H1 (cell line): ENCODE results near the gene MYLK. TPM values are rescaled to one million over a fixed set of nuclear protein-coding genes. Genes with fewer than 3 reads are reported as not detected.

Source experiments
- CTCF ChIA-PET: fragments of 300-600 bp; sonication (Branson Sonifier 250); formaldehyde crosslinking; loops from one replicate; lab custom pipeline; 2021; ENCODE audit not compliant: partially characterized antibody; lab: Charles Lee
- POLR2A ChIA-PET: fragments of 300-600 bp; sonication (Branson Sonifier 250); formaldehyde crosslinking; loops from one replicate; lab custom pipeline; 2021; ENCODE audit warnings: inconsistent platforms; ENCODE audit not compliant: partially characterized antibody; lab: Charles Lee
- DNase-seq, 2 experiments: peaks; one replicate each; pipeline versions ENCODE4 v3.0.0 to v3.0.0-alpha.2; 2010 to 2022; ENCODE audit warnings: low spot score in 2 of 2, low read depth in 1 of 2, mixed read lengths in 1 of 2
- FAIRE-seq: peaks from 2 replicates; lab custom pipeline; 2011; peaks lifted over from hg19 to GRCh38; lab: Jason Lieb, UNC
- H2AFZ ChIP-seq: 2 replicates; pipeline ENCODE4 v1.8.1; 2012; ENCODE audit warnings: low read length, inconsistent platforms
- H2AK5ac ChIP-seq: 2 replicates; pipeline ENCODE4 v1.6.1; 2013; ENCODE audit warnings: low read depth, low read length
- H2BK120ac ChIP-seq: replicated peaks from 2 replicates; pipeline ENCODE3; 2013; ENCODE audit warnings: low read depth, low read length, inconsistent platforms
- H2BK12ac ChIP-seq: 2 replicates; pipeline ENCODE4 v1.6.1; 2013; ENCODE audit warnings: low read depth, low read length
- H2BK15ac ChIP-seq: 2 replicates; pipeline ENCODE4 v1.6.1; 2013; ENCODE audit warnings: low read length
- H2BK20ac ChIP-seq: 2 replicates; pipeline ENCODE4 v1.6.1; 2013; ENCODE audit warnings: low read length
- H2BK5ac ChIP-seq: 2 replicates; pipeline ENCODE4 v1.6.1; 2013; ENCODE audit warnings: low read depth, low read length
- H3K14ac ChIP-seq: 2 replicates; pipeline ENCODE4 v1.6.1; 2013; ENCODE audit warnings: inconsistent platforms; ENCODE audit not compliant: insufficient read length
- H3K18ac ChIP-seq: 2 replicates; pipeline ENCODE4 v1.6.1; 2013; ENCODE audit warnings: low read length; ENCODE audit errors: extremely low read depth
- H3K23ac ChIP-seq: 2 replicates; pipeline ENCODE4 v1.6.1; 2013; ENCODE audit warnings: inconsistent platforms; ENCODE audit not compliant: insufficient read length
- H3K23me2 ChIP-seq: 2 replicates; pipeline ENCODE4 v1.6.1; 2013; ENCODE audit warnings: low read depth, low read length
- H3K27ac ChIP-seq: 2 replicates; pipeline ENCODE4 v1.6.1; 2011; ENCODE audit warnings: low read depth, low read length, inconsistent platforms
- H3K27me3 ChIP-seq, 4 experiments: replicated peaks in 1 of 4; 1 replicate in 1 of 4; 2 replicates in 3 of 4; pipeline versions ENCODE4 v1.6.1 to v1.8.1; 2011 to 2013; ENCODE audit warnings: low read length in 3 of 4, mild to moderate bottlenecking in 3 of 4, inconsistent platforms in 2 of 4, mixed read lengths in 2 of 4, moderate library complexity in 1 of 4; ENCODE audit not compliant: control insufficient read depth in 3 of 4, insufficient read depth in 3 of 4; ENCODE audit errors: extremely low read depth in 1 of 4
- H3K36me3 ChIP-seq, 4 experiments: 2 replicates each; pipeline versions ENCODE4 v1.6.1 to v1.8.1; 2011 to 2013; ENCODE audit warnings: mild to moderate bottlenecking in 4 of 4, low read length in 3 of 4, moderate library complexity in 2 of 4, control low read depth in 1 of 4, inconsistent platforms in 1 of 4; ENCODE audit not compliant: insufficient read depth in 4 of 4, control insufficient read depth in 2 of 4
- H3K4ac ChIP-seq: replicated peaks from 2 replicates; pipeline ENCODE3; 2013; ENCODE audit warnings: low read length, low read depth, mixed read lengths, inconsistent platforms; ENCODE audit not compliant: insufficient read length
- H3K4me1 ChIP-seq, 4 experiments: replicated peaks in 1 of 4; 1 replicate in 1 of 4; 2 replicates in 3 of 4; pipeline versions ENCODE4 v1.6.1 to v1.8.1; 2011 to 2013; ENCODE audit warnings: low read length in 3 of 4, inconsistent platforms in 2 of 4, mixed read lengths in 1 of 4; ENCODE audit not compliant: insufficient read depth in 4 of 4, control insufficient read depth in 3 of 4
- H3K4me2 ChIP-seq, 2 experiments: 2 replicates each; pipeline versions ENCODE4 v1.6.1 to v1.8.1; 2011 to 2013; ENCODE audit warnings: low read depth in 2 of 2, low read length in 2 of 2, control low read depth in 1 of 2, inconsistent platforms in 1 of 2, mild to moderate bottlenecking in 1 of 2; ENCODE audit not compliant: insufficient read depth in 1 of 2
- H3K4me3 ChIP-seq, 4 experiments: fragments of 200-600, 300-600 bp in 1 of 4; sonication (generic), shearing (Covaris generic), sonication (Bioruptor Twin) in 1 of 4; 2 replicates each; pipeline versions ENCODE4 v1.5.1 to v1.8.1; 2011 to 2016; ENCODE audit warnings: low read length in 4 of 4, low read depth in 3 of 4, control low read depth in 2 of 4, inconsistent platforms in 2 of 4, mild to moderate bottlenecking in 2 of 4, mixed read lengths in 1 of 4, moderate library complexity in 1 of 4; ENCODE audit not compliant: insufficient read depth in 2 of 4; ENCODE audit errors: extremely low read depth in 1 of 4
- H3K56ac ChIP-seq: replicated peaks from 2 replicates; pipeline ENCODE3; 2013; ENCODE audit warnings: low read depth, mild to moderate bottlenecking, mixed read lengths, low read length, inconsistent platforms; ENCODE audit not compliant: insufficient read length
- H3K79me1 ChIP-seq: 2 replicates; pipeline ENCODE4 v1.6.1; 2013; ENCODE audit warnings: low read depth, low read length, control low read depth
- H3K79me2 ChIP-seq, 2 experiments: 2 replicates each; pipeline versions ENCODE4 v1.6.1 to v1.8.1; 2012 to 2013; ENCODE audit warnings: low read length in 2 of 2, mild to moderate bottlenecking in 2 of 2, inconsistent platforms in 1 of 2; ENCODE audit not compliant: insufficient read depth in 2 of 2, control insufficient read depth in 1 of 2
- H3K9ac ChIP-seq, 4 experiments: replicated peaks in 1 of 4; 1 replicate in 1 of 4; 2 replicates in 3 of 4; pipeline versions ENCODE4 v1.6.1 to v1.8.1; 2011 to 2013; ENCODE audit warnings: low read depth in 3 of 4, low read length in 3 of 4, control low read depth in 2 of 4, mild to moderate bottlenecking in 2 of 4, moderate library complexity in 2 of 4, inconsistent platforms in 1 of 4; ENCODE audit errors: extremely low read depth in 1 of 4
- H3K9me3 ChIP-seq, 2 experiments: 2 replicates each; pipeline versions ENCODE4 v1.6.1 to v1.8.1; 2012 to 2013; ENCODE audit warnings: mild to moderate bottlenecking in 2 of 2, moderate library complexity in 2 of 2, control low read depth in 1 of 2, inconsistent platforms in 1 of 2, low read depth in 1 of 2, low read length in 1 of 2, mixed read lengths in 1 of 2; ENCODE audit not compliant: insufficient read depth in 2 of 2
- H4K20me1 ChIP-seq, 2 experiments: replicated peaks in 1 of 2; 2 replicates each; pipeline versions ENCODE3 to v1.8.1; 2011 to 2013; ENCODE audit warnings: inconsistent platforms in 2 of 2, low read length in 2 of 2, mild to moderate bottlenecking in 1 of 2; ENCODE audit not compliant: insufficient read depth in 2 of 2, control insufficient read depth in 1 of 2
- H4K5ac ChIP-seq: 2 replicates; pipeline ENCODE4 v1.6.1; 2013; ENCODE audit warnings: low read length, low read depth, mixed read lengths, inconsistent platforms; ENCODE audit not compliant: insufficient read length
- H4K8ac ChIP-seq: 2 replicates; pipeline ENCODE4 v1.8.0; 2013; ENCODE audit warnings: mild to moderate bottlenecking, moderate library complexity, low read length, inconsistent platforms; ENCODE audit not compliant: insufficient read depth; ENCODE audit errors: extremely low read depth
- H4K91ac ChIP-seq: replicated peaks from 2 replicates; pipeline ENCODE3; 2013; ENCODE audit warnings: low read length, mixed read lengths, inconsistent platforms; ENCODE audit not compliant: insufficient read length
- BACH1 ChIP-seq: IDR thresholded peaks from 2 replicates; pipeline ENCODE4 v1.6.1; 2012; ENCODE audit warnings: low read length, improper control_type of control experiment
- CEBPB ChIP-seq: IDR thresholded peaks from 2 replicates; pipeline ENCODE4 v1.6.1; 2012; ENCODE audit warnings: low read depth, low read length
- GABPA ChIP-seq: IDR thresholded peaks from 2 replicates; pipeline ENCODE4 v1.6.1; 2011; ENCODE audit warnings: mild to moderate bottlenecking, low read length, moderate library complexity, borderline replicate concordance; ENCODE audit not compliant: insufficient read depth
- NANOG ChIP-seq: IDR thresholded peaks from 2 replicates; pipeline ENCODE4 v1.6.1; 2011; ENCODE audit warnings: low read length, low read depth, mild to moderate bottlenecking, inconsistent platforms; ENCODE audit not compliant: insufficient read depth, poor library complexity, severe bottlenecking
- POLR2A ChIP-seq, 2 experiments: IDR thresholded peaks; 1 replicate in 1 of 2; 2 replicates in 1 of 2; pipeline ENCODE4 v1.6.1; 2011; ENCODE audit warnings: low read depth in 2 of 2, low read length in 2 of 2, mild to moderate bottlenecking in 2 of 2; ENCODE audit errors: control extremely low read depth in 1 of 2
- POLR2AphosphoS5 ChIP-seq: IDR thresholded peaks from 2 replicates; pipeline ENCODE4 v1.6.1; 2011; ENCODE audit warnings: low read depth, low read length
- RFX5 ChIP-seq: IDR thresholded peaks from 2 replicates; pipeline ENCODE4 v1.6.1; 2011; ENCODE audit warnings: low read depth, low read length, improper control_type of control experiment, borderline replicate concordance
- SUZ12 ChIP-seq: fragments of 200-600 bp; sonication (generic); IDR thresholded peaks from 2 replicates; pipeline ENCODE4 v1.6.1; 2012; ENCODE audit warnings: mild to moderate bottlenecking, inconsistent platforms, low read length, moderate library complexity, mixed read lengths
- TAF1 ChIP-seq: IDR thresholded peaks from 2 replicates; pipeline ENCODE4 v1.6.1; 2011; ENCODE audit warnings: mild to moderate bottlenecking, low read depth, low read length
- WGBS, 2 experiments: shearing (Covaris generic) in 1 of 2; methylation state at CpG; one replicate each; pipeline versions ENCODE4 v1.1.6 to v1.1.7; 2013 to 2015; ENCODE audit warnings: low lambda C conversion rate in 2 of 2, mixed read lengths in 2 of 2, inconsistent platforms in 1 of 2, low coverage in 1 of 2, missing lambda C conversion rate in 1 of 2; ENCODE audit not compliant: insufficient replicate concordance in 2 of 2, insufficient coverage in 1 of 2, insufficient read length in 1 of 2; ENCODE audit errors: extremely low coverage in 1 of 2, missing lambda C conversion rate in 1 of 2; 5-methylcytosine and 5-hydroxymethylcytosine counted together
- polyA plus RNA-seq, 7 experiments: library from polyadenylated mRNA; depleted of rRNA in 3 of 7; stranded (reverse) in 5 of 7; unstranded in 2 of 7; fragments of >200 nt in 5 of 7; fragments of 200-250 nt in 2 of 7; gene quantifications; 1 replicate in 5 of 7; 2 replicates in 1 of 7; 4 replicates in 1 of 7; pipeline versions ENCODE4 v1.2.1 to v1.2.3, GENCODE V29; 2011 to 2013; ENCODE audit warnings: missing spikeins in 2 of 7, mixed read lengths in 2 of 7
- total RNA-seq: library from RNA; stranded (reverse); fragmentation: NEBNext Ultra II Directional; extraction: Animal tissue kit (Norgen Biotek cat#: 25700); gene quantifications from 2 replicates; pipeline ENCODE4 v1.2.1, GENCODE V29; 2021

MYLK gene
- total and polyA plus RNA-seq, 2 of the 8 experiments (the other 6 are each of a cell fraction or from before 2014, with no cell fraction given): 11.6 to 21.3 TPM

DNA sequence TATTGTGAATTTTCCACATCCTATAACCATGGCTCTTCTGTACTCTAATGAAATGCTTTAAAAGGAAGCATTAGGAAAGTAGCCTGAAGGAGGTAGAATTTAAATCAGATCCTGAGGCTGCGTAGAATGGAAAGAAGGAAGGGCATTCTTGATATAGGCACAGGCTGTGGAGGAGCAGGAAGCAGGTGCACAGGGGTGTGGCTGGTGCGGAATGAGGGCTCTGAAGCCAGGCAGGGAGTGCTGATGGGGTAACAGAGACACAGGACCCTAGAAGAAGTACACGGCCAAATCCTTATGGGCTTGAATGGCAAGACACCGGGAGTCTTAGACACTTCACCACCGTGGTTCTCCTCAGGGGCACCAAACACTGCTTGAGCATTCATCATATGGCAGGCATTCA is 97.0 kb downstream of the MYLK start:
- Histone ChIP-seq H4K5ac (no peak overlapping the region), H4K8ac (no peak overlapping the region), H3K23ac (no peak overlapping the region), H3K4me3 (no peak overlapping the region), H3K27ac (no peak overlapping the region), H3K4ac (no peak overlapping the region), H2BK12ac (no peak overlapping the region), H4K20me1 (no peaks in the 10 kb centered on the region), H2AFZ (no peak overlapping the region), H2AK5ac (no peak overlapping the region), H3K36me3 (peaks cover 0 to 2% (median 0%) of the 10 kb centered on the region in 4 experiments; a peak in 2 of 8 replicates), H3K27me3 (no peaks in the 10 kb centered on the region), H3K79me1 (no peaks in the 10 kb centered on the region; the same call in 1 of the 2 replicates), H3K79me2 (no peaks in the 10 kb centered on the region), H3K9me3 (no peaks in the 10 kb centered on the region), H3K4me2 (no peak overlapping the region), H2BK20ac (no peak overlapping the region), H2BK5ac (no peak overlapping the region), H4K91ac (no peak overlapping the region), H3K9ac (no peak overlapping the region), H3K18ac (no peak overlapping the region), H3K23me2 (no peaks in the 10 kb centered on the region), H2BK15ac (no peak overlapping the region), H3K14ac (no peak overlapping the region), H3K4me1 (peaks cover 0 to 3% (median 0%) of the 10 kb centered on the region in 4 experiments; a peak in 1 of 7 replicates), H2BK120ac (no peak overlapping the region), H3K56ac (no peak overlapping the region)
- ChIA-PET CTCF (no interaction called here), POLR2A (no interaction called here)
- no peak for TF ChIP-seq GABPA
- TF ChIP-seq RFX5: no peak
- TF ChIP-seq CEBPB: no peak
- TF ChIP-seq SUZ12: no peak
- TF ChIP-seq POLR2A (IDR thresholded peaks at IDR 0.05; ENCODE audit: control extremely low read depth in 1 of 2, low read depth in 2 of 2, low read length in 2 of 2): no peak
- no peak for TF ChIP-seq POLR2AphosphoS5
- TF ChIP-seq NANOG: no peak
- TF ChIP-seq TAF1: no peak
- TF ChIP-seq BACH1: no peak
- FAIRE-seq (no peak), DNase-seq (no peak)
- 91% methylated on average over 5 of the region's 5 CpGs; no CpG with 5 or more reads in 1 of the 2 experiments for WGBS, 2 experiments
